ENCODE measurements around the gene RIOK2.
A peak's percentile ranks its signal among the peaks of the same experiment; 100 is the strongest.
"Not testable (repeated sequence)": the region's sequence is repeated elsewhere in the genome, so short reads cannot be mapped to it uniquely, and the experiment has no call there.

RIOK2 gene

DNA sequence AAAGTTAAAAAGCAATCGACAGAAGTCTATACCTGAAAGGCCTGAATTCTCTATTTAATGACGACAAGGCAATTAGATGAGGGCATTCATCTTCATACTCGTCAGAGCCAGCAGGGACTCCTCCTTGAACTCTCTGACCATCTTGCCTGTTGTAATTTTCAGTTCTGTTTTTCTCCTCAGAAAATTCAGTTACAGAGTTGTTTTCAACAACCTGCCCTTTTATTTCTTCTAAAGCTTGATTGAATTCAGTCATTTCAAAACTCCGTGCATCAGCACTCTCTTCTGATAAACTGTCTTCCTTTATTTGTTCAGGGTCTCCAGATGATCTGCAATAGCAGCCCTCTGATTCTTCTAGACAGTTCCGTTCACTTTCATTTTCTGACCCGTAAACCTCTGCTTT is 15.6 kb downstream of the RIOK2 start:
- DNase-seq (ENCODE audit: low spot score): no peak

- DNase-seq (ENCODE audit: low spot score): no peak
These were observed 17.3 kb downstream of the RIOK2 start for GRCh38 chr5:97165726-97166125.

GRCh38 chr5:97164846-97165245 is 18.2 kb downstream of the RIOK2 start:
- peak; percentile 5 for DNase-seq (ENCODE audit: low spot score)

GRCh38 chr5:97163790-97164285 is 19.2 kb downstream of the RIOK2 start:
- no peak for DNase-seq (ENCODE audit: low spot score)

- no peak for DNase-seq (ENCODE audit: low spot score)
These were observed 19.7 kb downstream of the RIOK2 start for GRCh38 chr5:97163360-97163764.

DNA sequence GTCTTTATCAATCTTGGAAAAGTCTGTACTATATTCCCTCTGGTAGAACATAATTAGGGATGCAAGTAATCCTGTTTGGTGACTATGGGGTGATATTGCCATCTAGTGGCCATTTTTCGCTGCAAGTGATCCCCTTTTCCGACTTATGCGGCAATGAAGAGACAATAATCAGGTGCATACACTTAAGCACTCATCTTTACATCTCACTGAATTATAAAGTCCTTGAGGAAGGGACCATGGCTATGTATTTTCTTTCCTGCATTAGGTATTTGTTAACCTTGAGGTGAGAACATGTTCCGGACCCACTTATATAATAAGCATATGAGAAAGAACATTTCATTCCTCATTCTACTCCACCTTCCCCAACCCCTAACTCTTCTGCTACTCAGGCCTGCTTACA is 21.0 kb downstream of the RIOK2 start:
- DNase-seq (ENCODE audit: low spot score): peak; percentile 17

DNA sequence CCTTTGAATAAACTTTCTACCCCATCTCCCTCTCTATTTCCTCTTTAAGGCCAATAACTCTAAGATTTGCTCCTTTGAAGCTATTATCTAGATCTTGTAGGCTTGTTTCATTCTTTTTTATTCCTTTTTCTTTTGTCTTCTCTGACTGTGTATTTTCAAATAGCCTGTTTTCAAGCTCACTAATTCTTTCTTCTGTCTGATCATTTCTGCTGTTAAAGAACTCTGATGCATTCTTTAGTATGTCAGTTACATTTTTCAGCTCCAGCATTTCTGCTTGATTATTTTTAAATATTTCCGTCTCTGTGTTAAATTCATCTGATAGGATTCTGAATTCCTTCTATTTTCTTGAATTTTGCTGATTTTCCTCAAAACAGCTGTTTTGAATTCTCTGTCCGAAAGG is 25.4 kb downstream of the RIOK2 start:
- DNase-seq (ENCODE audit: low spot score): no peak

DNA sequence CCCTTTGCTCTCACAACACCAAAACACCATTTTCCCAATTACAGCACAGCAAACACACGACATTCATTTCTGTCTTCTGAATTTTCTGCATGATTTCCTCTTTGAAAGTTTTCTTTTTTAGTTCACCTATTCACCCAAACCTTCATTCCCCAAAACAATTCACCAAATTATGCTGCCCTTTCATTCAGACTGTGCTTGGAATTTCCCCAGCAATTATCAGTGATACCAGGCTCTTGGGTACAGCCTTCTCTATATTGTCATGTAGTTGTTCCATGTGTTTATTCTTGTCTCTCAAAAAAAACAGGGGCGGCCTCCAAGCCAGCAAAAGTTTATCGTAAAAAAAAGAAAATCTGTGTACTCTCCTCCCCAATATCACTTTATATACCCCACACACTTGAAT is 31.7 kb downstream of the RIOK2 start:
- no peak for DNase-seq (ENCODE audit: low spot score)

DNA sequence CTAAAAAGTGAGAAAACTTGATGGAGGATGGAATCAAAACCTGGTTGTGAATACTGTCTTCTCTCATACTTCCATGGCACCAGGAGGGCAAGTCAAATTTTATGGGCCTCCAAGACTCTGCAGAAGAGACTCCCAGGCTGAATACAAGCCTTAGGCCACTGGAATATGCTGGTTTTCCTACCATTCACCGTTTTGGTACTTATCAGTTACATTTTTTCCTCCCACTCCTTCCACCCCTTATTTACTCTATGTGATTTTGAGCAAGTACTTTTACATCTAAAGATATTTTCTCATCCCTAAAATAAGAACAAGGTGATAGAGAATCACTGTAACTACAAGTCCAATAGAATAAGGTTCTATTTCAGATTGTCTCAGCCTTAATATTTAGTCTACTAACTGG is 32.6 kb downstream of the RIOK2 start:
- DNase-seq (ENCODE audit: low spot score): no peak

- DNase-seq (ENCODE audit: low spot score): no peak
These were observed 33.3 kb downstream of the RIOK2 start for GRCh38 chr5:97149709-97150108.

- no peak for DNase-seq (ENCODE audit: low spot score)
These were observed 34.8 kb downstream of the RIOK2 start for GRCh38 chr5:97148288-97148687.

- no peak for DNase-seq (ENCODE audit: low spot score)
These were observed 39.3 kb downstream of the RIOK2 start for GRCh38 chr5:97143704-97144103.

DNA sequence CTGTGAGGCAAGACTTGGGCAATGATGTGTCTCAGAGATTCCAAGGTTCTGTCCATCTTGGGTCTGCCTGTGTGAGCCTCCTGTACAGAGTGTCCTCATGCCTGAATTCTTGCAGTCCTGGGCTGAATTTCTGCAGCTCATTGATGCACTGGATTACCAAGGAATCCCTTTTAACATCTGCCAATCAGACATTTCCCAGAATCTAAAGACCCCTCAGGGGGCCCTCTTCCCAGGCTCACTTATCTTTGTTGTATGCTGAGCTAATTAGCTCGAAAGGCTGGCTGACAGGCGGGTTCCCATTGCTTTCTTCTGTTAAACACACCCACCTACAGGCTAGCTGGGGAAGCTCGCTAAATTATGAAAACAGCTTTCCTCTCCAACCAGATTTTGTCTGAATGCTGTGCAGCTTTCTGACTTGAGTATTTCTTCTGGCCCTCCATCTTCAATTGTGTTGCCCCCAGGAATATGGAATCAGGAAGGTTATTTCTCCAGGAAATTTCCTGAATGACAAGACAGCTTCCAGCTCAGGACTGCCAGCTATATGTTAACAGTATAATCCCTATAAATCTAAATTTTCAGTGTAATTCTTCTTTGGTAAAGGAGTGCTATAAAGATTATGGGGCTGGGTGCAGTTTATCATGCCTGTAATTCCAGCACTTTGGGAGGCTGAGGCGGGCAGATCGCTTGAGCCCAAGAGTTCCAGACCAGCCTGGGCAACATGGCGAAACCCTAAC is 40.4 kb downstream of the RIOK2 start, which contains the start of gene LIX1:
Gene LIX1 (minus strand): TSS at position 91 of the 734 bp plus-strand sequence. CDS start 35 bp downstream, at position 56.
- peak; percentile 36 for DNase-seq (ENCODE audit: low spot score)

- DNase-seq (ENCODE audit: low spot score): no peak
These were observed 41.5 kb downstream of the RIOK2 start for GRCh38 chr5:97141539-97141938.

DNA sequence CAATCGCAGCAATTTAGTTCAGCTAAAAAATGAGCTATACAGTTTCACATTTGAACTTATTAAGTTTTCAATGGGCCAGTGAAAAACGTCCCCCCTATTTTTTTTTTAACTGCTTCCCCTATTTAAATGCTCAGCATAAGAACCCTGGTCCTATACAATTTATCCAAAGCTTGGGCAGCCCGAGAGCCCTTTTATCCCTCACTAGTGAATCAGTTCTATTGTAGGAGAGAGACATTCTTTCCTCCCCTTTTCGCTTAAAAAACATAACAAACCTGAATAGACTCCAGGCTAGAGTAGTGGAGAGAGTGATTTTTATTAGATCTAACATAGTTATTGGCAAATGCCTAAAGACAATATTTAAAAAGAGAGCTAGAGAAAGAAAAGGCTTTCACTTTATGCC is 42.0 kb downstream of the RIOK2 start:
- no peak for DNase-seq (ENCODE audit: low spot score)

DNA sequence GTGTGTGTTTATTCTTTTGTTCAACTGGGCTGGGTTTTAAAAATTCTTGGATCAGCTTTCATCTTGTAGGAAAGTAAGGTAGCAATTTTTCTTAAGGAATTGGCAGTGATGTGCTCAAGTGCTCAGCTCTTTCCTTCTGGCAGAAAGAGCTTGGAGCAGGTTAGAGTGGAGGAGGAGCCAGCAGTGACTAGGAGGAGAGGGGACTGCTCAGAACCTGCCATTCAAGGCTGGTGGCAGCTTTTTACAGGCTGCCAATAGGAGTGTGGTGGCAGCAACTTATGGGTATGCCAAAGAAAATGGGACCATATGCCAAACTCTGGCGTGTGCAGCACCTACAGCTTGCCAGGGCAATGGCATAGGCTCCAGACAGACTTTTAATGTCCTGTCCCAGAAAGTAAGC is 42.8 kb downstream of the RIOK2 start:
- DNase-seq (ENCODE audit: low spot score): not testable (repeated sequence)

- no peak for DNase-seq (ENCODE audit: low spot score)
These were observed 46.6 kb downstream of the RIOK2 start for GRCh38 chr5:97136475-97136874.

- DNase-seq (ENCODE audit: low spot score): no peak
These were observed 47.2 kb downstream of the RIOK2 start for GRCh38 chr5:97135868-97136267.

GRCh38 chr5:97134634-97135033 is 48.4 kb downstream of the RIOK2 start:
- DNase-seq (ENCODE audit: low spot score): no peak

GRCh38 chr5:97133101-97133500 is 49.9 kb downstream of the RIOK2 start:
- no peak for DNase-seq (ENCODE audit: low spot score)

- DNase-seq (ENCODE audit: low spot score): no peak
These were observed 51.1 kb downstream of the RIOK2 start for GRCh38 chr5:97131921-97132320.

- DNase-seq (ENCODE audit: low spot score): no peak
These were observed 51.8 kb downstream of the RIOK2 start for GRCh38 chr5:97131139-97131710.

- DNase-seq (ENCODE audit: low spot score): no peak
These were observed 55.3 kb downstream of the RIOK2 start for GRCh38 chr5:97127727-97128126.
